HG02759 (cell line): ENCODE data around the gene CAMTA2.

Experiments
- ATAC-seq: cut with Tn5 transposase; IDR thresholded peaks from one replicate; pipeline ENCODE4 v1.9.1; 2021; ENCODE audit warnings: mild to moderate bottlenecking, moderate library complexity; ENCODE audit not compliant: unreplicated experiment

CAMTA2 gene

GRCh38 chr17:4947411-4948165, 39.9 kb downstream of the CAMTA2 start:
- ATAC-seq, result no peak

GRCh38 chr17:4947010-4947410, 40.5 kb downstream of the CAMTA2 start:
- ATAC-seq, result no peak

GRCh38 chr17:4946312-4946976, 41.0 kb downstream of the CAMTA2 start:
- no peak for ATAC-seq

- ATAC-seq, result no peak
Measured at GRCh38 chr17:4945944-4946280, 41.6 kb downstream of the CAMTA2 start.

DNA sequence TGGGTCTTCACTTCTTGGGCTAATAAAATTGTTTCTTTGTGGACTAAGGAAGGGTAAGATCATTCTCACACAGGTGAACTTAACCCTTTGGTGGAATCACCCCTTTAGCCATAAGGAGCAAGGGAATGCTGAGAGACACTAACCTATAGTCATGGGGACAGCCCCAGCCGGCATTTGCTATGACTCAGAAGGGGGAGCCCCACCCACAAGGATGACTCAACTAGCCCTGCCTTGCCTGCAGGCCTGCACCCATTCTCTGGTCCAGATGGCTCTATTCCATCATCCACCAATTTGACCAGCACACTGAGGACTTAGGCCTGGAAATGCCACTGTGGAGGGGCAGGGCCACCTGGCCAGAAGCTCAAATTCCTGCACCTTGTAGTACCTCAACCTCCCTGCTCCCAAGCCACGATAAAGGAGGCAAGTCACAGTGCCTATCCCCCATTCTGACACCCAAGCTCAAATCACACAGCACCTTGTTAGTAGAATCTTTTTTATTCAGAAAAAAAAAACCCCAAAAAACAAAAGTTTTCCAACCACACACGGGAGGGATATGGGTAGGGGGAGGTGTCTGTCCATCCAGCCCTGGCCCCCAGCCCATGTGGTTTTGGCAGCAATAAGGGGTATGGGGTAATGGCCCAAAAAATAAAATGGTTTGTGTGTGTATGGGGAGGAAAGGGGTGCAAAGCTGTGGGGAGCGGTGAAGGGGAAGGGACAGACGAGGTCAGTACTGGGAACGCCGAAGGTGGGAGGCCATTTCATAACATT, 42.1 kb downstream of the CAMTA2 start:
- ATAC-seq, result peak; percentile 14

DNA sequence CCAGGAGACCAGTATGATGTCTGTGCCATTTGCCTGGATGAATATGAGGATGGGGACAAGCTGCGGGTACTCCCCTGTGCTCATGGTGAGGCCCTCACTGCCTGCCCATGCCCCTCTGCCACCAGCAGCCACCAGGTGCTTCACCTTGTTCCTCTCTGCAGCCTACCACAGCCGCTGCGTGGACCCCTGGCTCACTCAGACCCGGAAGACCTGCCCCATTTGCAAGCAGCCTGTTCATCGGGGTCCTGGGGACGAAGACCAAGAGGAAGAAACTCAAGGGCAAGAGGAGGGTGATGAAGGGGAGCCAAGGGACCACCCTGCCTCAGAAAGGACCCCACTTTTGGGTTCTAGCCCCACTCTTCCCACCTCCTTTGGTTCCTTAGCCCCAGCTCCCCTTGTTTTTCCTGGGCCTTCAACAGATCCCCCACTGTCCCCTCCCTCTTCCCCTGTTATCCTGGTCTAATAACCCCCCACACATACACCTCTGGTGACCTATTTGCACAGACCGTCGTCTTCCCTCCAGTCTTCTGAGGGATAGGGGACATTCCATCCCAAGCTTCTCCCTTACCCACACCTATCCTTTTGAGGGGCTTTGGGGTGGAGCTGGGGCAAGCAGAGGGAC, 42.8 kb downstream of the CAMTA2 start:
- no peak for ATAC-seq

DNA sequence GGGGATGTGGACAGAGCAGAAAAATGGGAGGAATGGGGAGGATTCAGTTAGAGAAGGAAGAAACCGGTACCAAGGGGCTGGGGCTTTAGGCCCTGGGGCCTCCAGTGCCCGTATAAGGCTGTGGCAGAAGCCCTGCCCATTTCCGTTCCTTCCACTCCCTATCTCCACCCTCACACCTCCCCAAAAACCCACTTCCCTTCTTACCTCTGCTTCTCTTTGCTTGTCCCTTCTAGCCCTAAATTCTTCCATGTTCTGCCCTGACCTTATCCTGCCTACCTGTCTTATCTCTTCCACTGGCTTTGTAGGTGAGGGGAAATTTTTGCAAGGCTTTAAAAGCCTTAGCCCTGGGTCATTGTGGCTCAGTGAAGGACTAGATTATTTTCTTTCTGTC, 43.3 kb downstream of the CAMTA2 start:
- ATAC-seq, result no peak

GRCh38 chr17:4942760-4943508, 44.5 kb downstream of the CAMTA2 start:
- no peak for ATAC-seq

DNA sequence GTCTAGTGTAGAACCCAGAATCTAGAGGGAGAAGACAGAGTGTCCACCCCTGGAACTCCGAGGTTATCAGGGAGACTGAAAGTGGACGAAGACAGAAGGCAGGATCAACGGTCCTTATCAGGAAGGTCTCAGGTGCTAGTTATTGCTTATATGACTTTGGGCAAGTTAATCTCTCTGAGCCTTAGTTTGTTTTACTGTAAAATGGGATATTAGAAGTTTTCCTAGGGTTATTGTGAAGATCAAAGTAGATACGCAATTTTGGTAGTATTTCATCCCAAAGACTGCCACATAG, 46.2 kb downstream of the CAMTA2 start:
- no peak for ATAC-seq

DNA sequence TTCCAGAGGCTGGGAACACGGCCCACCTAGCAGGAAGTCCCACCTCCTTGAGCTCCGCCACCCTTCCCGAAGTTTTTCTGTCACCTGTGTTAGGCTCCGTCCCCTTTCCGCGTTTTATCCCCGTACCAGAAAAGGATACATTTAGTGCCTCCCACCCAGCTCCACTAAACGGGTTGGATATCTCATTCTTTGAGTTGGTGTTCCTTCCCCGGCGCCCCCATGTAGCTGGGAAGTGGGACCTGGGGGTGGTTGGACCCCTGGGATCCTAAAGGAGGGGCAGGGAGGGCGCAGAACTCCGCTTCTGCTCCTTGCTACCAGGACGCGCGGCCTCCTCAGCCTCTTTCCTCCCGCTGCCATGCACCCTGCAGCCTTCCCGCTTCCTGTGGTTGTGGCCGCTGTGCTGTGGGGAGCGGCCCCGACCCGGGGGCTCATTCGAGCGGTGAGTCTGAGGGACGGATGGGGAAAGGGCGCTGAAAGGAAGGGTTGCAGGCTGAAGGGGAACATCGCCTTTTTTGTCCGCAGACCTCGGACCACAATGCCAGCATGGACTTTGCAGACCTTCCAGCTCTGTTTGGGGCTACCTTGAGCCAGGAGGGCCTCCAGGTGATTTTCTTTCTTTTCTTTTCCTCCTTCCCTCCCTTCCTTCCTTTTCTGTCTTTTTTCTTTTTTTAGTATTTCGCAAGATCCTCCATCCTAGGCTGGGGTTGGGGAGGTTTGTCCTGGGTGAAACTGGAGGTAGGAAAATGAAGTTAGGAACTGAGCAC, 46.7 kb downstream of the CAMTA2 start:
- ATAC-seq, result peak; percentile 18

- peak; percentile 83 for ATAC-seq
Measured at GRCh38 chr17:4939796-4940554, 47.5 kb downstream of the CAMTA2 start, which contains the start of the genes RNF167 and SLC25A11. Gene RNF167, plus strand, starts transcription at chr17:4940268. Its CDS starts 642 bp downstream, at chr17:4940910. Gene SLC25A11, minus strand, starts transcription at chr17:4940046. Its CDS starts 136 bp downstream, at chr17:4939910.

DNA sequence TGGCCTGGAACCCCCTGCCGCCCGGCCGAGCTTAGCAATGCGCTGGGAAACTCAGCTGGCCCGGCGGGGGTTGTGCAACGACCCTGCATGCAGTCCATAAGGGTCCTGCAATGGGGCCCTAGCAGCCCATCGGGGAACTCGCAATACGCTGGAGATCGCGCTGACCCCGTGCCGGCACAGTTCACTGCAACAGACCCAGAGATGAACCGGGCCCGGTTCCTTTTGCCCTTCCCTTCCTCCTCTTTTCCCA, 48.0 kb downstream of the CAMTA2 start:
- peak; percentile 7 for ATAC-seq

DNA sequence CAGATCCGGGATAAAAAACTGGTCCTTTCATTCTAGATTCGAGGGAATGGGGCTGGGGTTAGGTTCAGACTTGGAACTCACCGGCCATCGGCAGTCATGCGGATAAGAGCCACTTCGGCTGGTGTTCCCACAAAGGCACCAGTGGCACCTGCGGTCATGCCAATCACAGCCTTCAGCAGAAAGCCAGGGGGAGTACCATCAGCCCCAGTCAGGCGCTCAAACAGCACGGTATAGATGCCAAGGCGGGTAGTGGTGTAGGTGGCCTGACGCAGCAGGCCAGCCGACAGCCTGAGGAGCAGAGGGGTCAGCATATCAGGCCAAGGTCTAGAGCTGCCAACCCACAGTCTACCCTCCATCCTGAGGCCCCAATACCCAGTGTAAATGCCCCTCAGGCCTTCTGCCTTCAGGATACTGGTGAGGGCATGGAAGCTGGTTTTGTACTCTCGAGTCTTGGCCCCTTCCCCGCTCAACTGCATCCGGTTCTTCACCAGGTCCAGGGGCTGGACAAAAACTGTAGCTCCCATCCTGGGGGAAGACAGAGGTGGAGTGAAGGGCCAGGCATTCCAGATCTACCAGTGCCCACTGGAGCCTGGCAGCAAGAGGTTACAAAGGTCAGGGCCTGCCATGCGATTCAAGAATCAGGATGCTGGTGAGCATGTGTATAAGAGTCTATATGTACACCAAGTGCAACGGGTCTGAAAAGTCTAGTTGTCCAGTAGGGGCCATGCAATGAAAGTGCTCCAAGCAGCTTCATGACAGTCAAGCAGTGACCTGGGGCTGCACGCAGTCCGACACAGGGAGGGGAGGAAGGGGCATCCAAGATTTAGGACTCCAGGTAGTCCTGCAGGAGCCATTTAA, 48.6 kb downstream of the CAMTA2 start:
- no peak for ATAC-seq

- ATAC-seq, result no peak
Measured at GRCh38 chr17:4938069-4938491, 49.4 kb downstream of the CAMTA2 start.

- ATAC-seq, result no peak
Measured at GRCh38 chr17:4937553-4937952, 49.9 kb downstream of the CAMTA2 start.

- ATAC-seq, result no peak
Measured at GRCh38 chr17:4936436-4936835, 51.0 kb downstream of the CAMTA2 start.

GRCh38 chr17:4935650-4936049, 51.8 kb downstream of the CAMTA2 start:
- ATAC-seq, result no peak

- no peak for ATAC-seq
Measured at GRCh38 chr17:4934173-4934979, 53.1 kb downstream of the CAMTA2 start.
